Parathyroid adenoma (tissue), 2 donors: Measurements from ENCODE around the gene PCGF2.

Experiments used
- H2AFZ ChIP-seq: fragments of 300-600 bp; sonication (generic); one replicate; pipeline ENCODE4 v1.7.0; 2017; ENCODE audit warnings: antibody characterized with exemption, mild to moderate bottlenecking
- H3K27ac ChIP-seq: fragments of 300-600 bp; sonication (generic); one replicate; pipeline ENCODE4 v1.7.0; 2017
- H3K27me3 ChIP-seq: fragments of 300-600 bp; sonication (generic); one replicate; pipeline ENCODE4 v1.7.0; 2017; ENCODE audit warnings: low read length; ENCODE audit not compliant: control insufficient read depth, insufficient read depth
- H3K36me3 ChIP-seq: fragments of 300-600 bp; sonication (generic); one replicate; pipeline ENCODE4 v1.7.0; 2017; ENCODE audit warnings: low read length; ENCODE audit not compliant: control insufficient read depth, insufficient read depth
- H3K4me1 ChIP-seq: fragments of 300-600 bp; sonication (generic); one replicate; pipeline ENCODE4 v1.7.0; 2017; ENCODE audit warnings: control low read depth
- H3K4me2 ChIP-seq: fragments of 300-600 bp; sonication (generic); one replicate; pipeline ENCODE4 v1.7.0; 2017; ENCODE audit warnings: low read length
- H3K4me3 ChIP-seq: fragments of 300-600 bp; sonication (generic); one replicate; pipeline ENCODE4 v1.7.0; 2017; ENCODE audit warnings: low read depth, low read length
- H3K79me2 ChIP-seq: fragments of 300-600 bp; sonication (generic); one replicate; pipeline ENCODE4 v1.7.0; 2017; ENCODE audit warnings: control low read depth
- H3K9ac ChIP-seq: fragments of 300-600 bp; sonication (generic); one replicate; pipeline ENCODE4 v1.7.0; 2017; ENCODE audit warnings: mild to moderate bottlenecking
- H3K9me3 ChIP-seq: fragments of 300-600 bp; sonication (generic); one replicate; pipeline ENCODE4 v1.7.0; 2017; ENCODE audit warnings: low read length; ENCODE audit not compliant: control insufficient read depth
- CTCF ChIP-seq: fragments of 300-600 bp; sonication (generic); IDR thresholded peaks from one replicate; pipeline ENCODE4 v1.7.0; 2017; ENCODE audit warnings: antibody characterized with exemption, mild to moderate bottlenecking
- donor health status: primary hyperparathyroidism.

The PCGF2 gene

GRCh38 chr17:38687286-38687685, 60.9 kb downstream of the PCGF2 start:
- Histone ChIP-seq H3K36me3 (no peaks in the 10 kb centered on the region), H3K4me2 (no peak overlapping the region), H2AFZ (no peak overlapping the region), H3K4me3 (no peak overlapping the region), H3K27me3 (no peaks in the 10 kb centered on the region), H3K9me3 (no peaks in the 10 kb centered on the region), H3K27ac (no peak overlapping the region), H3K79me2 (no peaks in the 10 kb centered on the region), H3K9ac (no peak overlapping the region), H3K4me1 (peaks cover 7% of the 10 kb centered on the region)
- TF ChIP-seq CTCF = no peak

GRCh38 chr17:38685491-38685890, 62.6 kb downstream of the PCGF2 start:
- TF ChIP-seq CTCF = no peak
- Histone ChIP-seq H3K36me3 (no peaks in the 10 kb centered on the region), H3K79me2 (no peaks in the 10 kb centered on the region), H3K4me1 (no peaks in the 10 kb centered on the region), H3K4me2 (no peak overlapping the region), H2AFZ (no peak overlapping the region), H3K4me3 (no peak overlapping the region), H3K9ac (no peak overlapping the region), H3K9me3 (no peaks in the 10 kb centered on the region), H3K27ac (no peak overlapping the region), H3K27me3 (no peaks in the 10 kb centered on the region)
